ENCODE data around the gene SERPINB13.

- TF ChIP-seq, protein P1, sequence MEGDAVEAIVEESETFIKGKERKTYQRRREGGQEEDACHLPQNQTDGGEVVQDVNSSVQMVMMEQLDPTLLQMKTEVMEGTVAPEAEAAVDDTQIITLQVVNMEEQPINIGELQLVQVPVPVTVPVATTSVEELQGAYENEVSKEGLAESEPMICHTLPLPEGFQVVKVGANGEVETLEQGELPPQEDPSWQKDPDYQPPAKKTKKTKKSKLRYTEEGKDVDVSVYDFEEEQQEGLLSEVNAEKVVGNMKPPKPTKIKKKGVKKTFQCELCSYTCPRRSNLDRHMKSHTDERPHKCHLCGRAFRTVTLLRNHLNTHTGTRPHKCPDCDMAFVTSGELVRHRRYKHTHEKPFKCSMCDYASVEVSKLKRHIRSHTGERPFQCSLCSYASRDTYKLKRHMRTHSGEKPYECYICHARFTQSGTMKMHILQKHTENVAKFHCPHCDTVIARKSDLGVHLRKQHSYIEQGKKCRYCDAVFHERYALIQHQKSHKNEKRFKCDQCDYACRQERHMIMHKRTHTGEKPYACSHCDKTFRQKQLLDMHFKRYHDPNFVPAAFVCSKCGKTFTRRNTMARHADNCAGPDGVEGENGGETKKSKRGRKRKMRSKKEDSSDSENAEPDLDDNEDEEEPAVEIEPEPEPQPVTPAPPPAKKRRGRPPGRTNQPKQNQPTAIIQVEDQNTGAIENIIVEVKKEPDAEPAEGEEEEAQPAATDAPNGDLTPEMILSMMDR (IDR thresholded peaks at IDR 0.05), result no peak
- no peak for TF ChIP-seq POLR2A (IDR thresholded peaks at IDR 0.05)
These were observed 3.2 kb downstream of the SERPINB13 start for GRCh38 chr18:63590373-63590772.

All from body of pancreas (tissue), 4 donors.